GM19452 (cell line): ENCODE results near the gene KRTAP5-6.

Source experiments
- ATAC-seq: cut with Tn5 transposase; IDR thresholded peaks from one replicate; pipeline ENCODE4 v1.9.1; 2021; ENCODE audit not compliant: unreplicated experiment

The KRTAP5-6 gene

DNA sequence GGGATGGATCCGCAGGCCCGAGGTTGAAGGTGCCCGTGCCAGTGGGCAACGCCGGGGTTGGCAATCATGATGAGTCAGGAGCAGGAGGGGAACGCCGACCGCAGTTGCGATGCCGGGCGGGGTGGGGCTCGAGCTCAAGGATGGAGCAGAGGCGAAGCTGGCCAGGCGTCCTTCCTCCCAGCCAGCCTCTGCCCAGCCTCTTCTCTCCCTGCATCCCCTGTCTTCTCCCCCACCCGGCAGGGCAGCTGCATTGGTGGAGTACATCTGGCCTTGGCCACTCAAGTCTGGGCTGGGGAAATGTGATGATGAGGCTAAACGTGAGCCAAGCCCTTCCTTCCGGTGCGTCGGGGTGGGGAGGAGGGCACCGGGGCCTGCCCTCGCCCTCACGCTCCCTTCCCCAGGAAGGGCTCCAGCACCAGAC, 49.5 kb downstream of the KRTAP5-6 start:
- no peak for ATAC-seq

GRCh38 chr11:1746956-1747752, 50.2 kb downstream of the KRTAP5-6 start:
- ATAC-seq = no peak
